SK-N-SH treated with all-trans-retinoic acid at 6 μM for 48 hours (cell line): Measurements from ENCODE around the gene SPG21.

Experiments used
- ATAC-seq: fragments of 200-7000 bp; cut with Tn5 transposase; 3 replicates; pipeline ENCODE4 v1.9.1; 2020; ENCODE audit warnings: mild to moderate bottlenecking, moderate library complexity
- ARNTL ChIP-seq: fragments of 450-650 bp; formaldehyde crosslinking; IDR thresholded peaks from 2 replicates; pipeline ENCODE4 v1.5.0; 2020; ENCODE audit warnings: low read depth, mild to moderate bottlenecking, moderate library complexity, borderline replicate concordance
- BACH2 ChIP-seq: fragments of 250-450 bp; sonication (Bioruptor Pico); IDR thresholded peaks from 2 replicates; pipeline ENCODE4 v1.9.0; 2021; ENCODE audit warnings: mild to moderate bottlenecking, borderline replicate concordance
- CSDC2 ChIP-seq: fragments of 250-450 bp; sonication (Bioruptor Pico); IDR thresholded peaks from 2 replicates; pipeline ENCODE4 v1.5.0; 2020; ENCODE audit warnings: mild to moderate bottlenecking, moderate library complexity
- ESRRG ChIP-seq: fragments of 250-450 bp; sonication (Bioruptor Pico); IDR thresholded peaks from 2 replicates; pipeline ENCODE4 v1.6.1; 2021; ENCODE audit warnings: mild to moderate bottlenecking
- GLIS3 ChIP-seq: fragments of 250-450 bp; sonication (Bioruptor Pico); IDR thresholded peaks from 2 replicates; pipeline ENCODE4 v1.5.0; 2020; ENCODE audit warnings: mild to moderate bottlenecking, moderate library complexity
- ISL1 ChIP-seq: fragments of 250-450 bp; sonication (Bioruptor Pico); IDR thresholded peaks from 2 replicates; pipeline ENCODE4 v2.1.2; 2022; ENCODE audit warnings: mild to moderate bottlenecking, moderate library complexity
- PPARA ChIP-seq: fragments of 250-450 bp; sonication (Bioruptor Pico); IDR thresholded peaks from 2 replicates; pipeline ENCODE4 v1.5.0; 2020; ENCODE audit warnings: mild to moderate bottlenecking, borderline replicate concordance
- RARB ChIP-seq: fragments of 250-450 bp; sonication (Bioruptor Pico); IDR thresholded peaks from 2 replicates; pipeline ENCODE4 v1.8.0; 2021; ENCODE audit warnings: mild to moderate bottlenecking, moderate library complexity
- SNAI2 ChIP-seq: fragments of 250-450 bp; sonication (Bioruptor Pico); IDR thresholded peaks from 2 replicates; pipeline ENCODE4 v1.5.0; 2020; ENCODE audit warnings: mild to moderate bottlenecking, moderate library complexity
- TCF4 ChIP-seq: fragments of 250-450 bp; sonication (Bioruptor Pico); IDR thresholded peaks from 2 replicates; pipeline ENCODE4 v1.8.0; 2021; ENCODE audit warnings: mild to moderate bottlenecking, moderate library complexity, borderline replicate concordance
- TOX ChIP-seq: fragments of 250-450 bp; sonication (Bioruptor Pico); IDR thresholded peaks from 2 replicates; pipeline ENCODE4 v1.8.0; 2021; ENCODE audit warnings: mild to moderate bottlenecking, moderate library complexity, borderline replicate concordance
- ZC3H10 ChIP-seq: fragments of 250-450 bp; sonication (Bioruptor Pico); IDR thresholded peaks from 2 replicates; pipeline ENCODE4 v1.5.1; 2021; ENCODE audit warnings: mild to moderate bottlenecking, moderate library complexity
- ZFP3 ChIP-seq: fragments of 250-450 bp; sonication (Bioruptor Pico); IDR thresholded peaks from 2 replicates; pipeline ENCODE4 v1.5.0; 2020; ENCODE audit warnings: mild to moderate bottlenecking, moderate library complexity
- ZFP30 ChIP-seq: fragments of 450-650 bp; formaldehyde crosslinking; IDR thresholded peaks from 2 replicates; pipeline ENCODE4 v1.5.0; 2022; ENCODE audit warnings: mild to moderate bottlenecking, moderate library complexity
- ZNF565 ChIP-seq: fragments of 450-650 bp; formaldehyde crosslinking; conservative IDR thresholded peaks from 2 replicates; pipeline ENCODE4 v1.5.0; 2020; ENCODE audit warnings: low read depth, mild to moderate bottlenecking, moderate library complexity
- ZNF70 ChIP-seq: fragments of 450-650 bp; formaldehyde crosslinking; IDR thresholded peaks from 2 replicates; pipeline ENCODE4 v1.5.0; 2020; ENCODE audit warnings: mild to moderate bottlenecking, moderate library complexity
- ZNF8 ChIP-seq: fragments of 450-650 bp; formaldehyde crosslinking; IDR thresholded peaks from 2 replicates; pipeline ENCODE4 v1.5.0; 2020; ENCODE audit warnings: mild to moderate bottlenecking, moderate library complexity
- TF ChIP-seq, protein P1 (sequence below): fragments of 250-450 bp; sonication (Bioruptor Pico); IDR thresholded peaks from 2 replicates; pipeline ENCODE4 v1.5.1; 2021; ENCODE audit warnings: mild to moderate bottlenecking, moderate library complexity
- TF ChIP-seq, protein P2 (sequence below): fragments of 250-450 bp; sonication (Bioruptor Pico); IDR thresholded peaks from 2 replicates; pipeline ENCODE4 v1.5.0; 2020; ENCODE audit warnings: mild to moderate bottlenecking, moderate library complexity
- TF ChIP-seq, protein P3 (sequence below): fragments of 250-450 bp; sonication (Bioruptor Pico); IDR thresholded peaks from 2 replicates; pipeline ENCODE4 v1.8.0; 2020; ENCODE audit warnings: mild to moderate bottlenecking, moderate library complexity, borderline replicate concordance
- TF ChIP-seq, protein P4 (sequence below): fragments of 250-450 bp; sonication (Bioruptor Pico); IDR thresholded peaks from 2 replicates; pipeline ENCODE4 v1.8.0; 2021; ENCODE audit warnings: low read depth, mild to moderate bottlenecking, moderate library complexity, borderline replicate concordance

The SPG21 gene

DNA sequence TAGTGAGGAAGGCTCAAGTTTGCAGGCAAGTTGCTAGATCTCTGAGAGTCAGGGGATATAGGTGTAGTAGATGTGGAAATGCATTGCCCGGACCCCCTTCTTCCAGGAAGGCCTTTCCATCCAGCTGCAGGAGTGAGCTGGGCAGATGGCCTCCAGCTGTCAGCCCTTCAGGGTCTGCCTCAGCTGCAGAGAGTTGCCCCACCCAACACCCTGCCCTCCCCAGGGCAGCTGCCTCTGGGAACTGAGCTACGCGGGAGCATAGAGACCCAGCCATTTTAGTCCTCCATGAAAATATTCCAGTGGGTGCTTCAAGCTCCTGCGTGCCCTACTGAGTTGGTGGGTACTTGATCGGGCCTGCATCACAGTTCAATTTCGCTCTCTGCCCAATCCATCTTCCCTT, 29.6 kb downstream of the SPG21 start (continued):
- TF ChIP-seq, protein P1, sequence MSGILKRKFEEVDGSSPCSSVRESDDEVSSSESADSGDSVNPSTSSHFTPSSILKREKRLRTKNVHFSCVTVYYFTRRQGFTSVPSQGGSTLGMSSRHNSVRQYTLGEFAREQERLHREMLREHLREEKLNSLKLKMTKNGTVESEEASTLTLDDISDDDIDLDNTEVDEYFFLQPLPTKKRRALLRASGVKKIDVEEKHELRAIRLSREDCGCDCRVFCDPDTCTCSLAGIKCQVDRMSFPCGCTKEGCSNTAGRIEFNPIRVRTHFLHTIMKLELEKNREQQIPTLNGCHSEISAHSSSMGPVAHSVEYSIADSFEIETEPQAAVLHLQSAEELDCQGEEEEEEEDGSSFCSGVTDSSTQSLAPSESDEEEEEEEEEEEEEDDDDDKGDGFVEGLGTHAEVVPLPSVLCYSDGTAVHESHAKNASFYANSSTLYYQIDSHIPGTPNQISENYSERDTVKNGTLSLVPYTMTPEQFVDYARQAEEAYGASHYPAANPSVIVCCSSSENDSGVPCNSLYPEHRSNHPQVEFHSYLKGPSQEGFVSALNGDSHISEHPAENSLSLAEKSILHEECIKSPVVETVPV (CRISPR knock-in tag), result no peak
- TF ChIP-seq ZNF8, result no peak
- no peak for TF ChIP-seq ZFP3 (CRISPR knock-in tag)

DNA sequence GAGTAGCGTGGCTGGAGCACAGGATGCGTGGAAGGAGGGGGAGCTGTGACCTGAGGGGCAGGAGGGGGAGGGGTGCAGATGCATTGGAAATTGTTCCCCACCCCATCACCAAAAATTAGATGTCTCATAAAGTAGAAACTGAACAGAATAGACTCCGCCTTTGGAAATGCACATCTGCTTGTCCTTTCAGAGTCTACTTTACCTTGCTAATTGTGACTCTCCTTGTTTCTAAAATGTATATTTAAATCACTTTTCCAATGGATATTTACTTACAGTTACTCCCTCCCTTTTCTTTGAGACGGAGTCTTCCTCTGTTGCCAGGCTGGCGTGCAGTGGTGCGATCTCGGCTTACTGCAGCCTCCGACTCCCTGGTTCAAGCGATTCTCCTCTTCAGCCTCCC, 30.6 kb downstream of the SPG21 start:
- ATAC-seq, result no peak
- TF ChIP-seq CSDC2, result no peak
- TF ChIP-seq ISL1, result no peak
- TF ChIP-seq PPARA (CRISPR knock-in tag), result no peak
- TF ChIP-seq ARNTL (CRISPR knock-in tag), result no peak
- TF ChIP-seq, protein P2, sequence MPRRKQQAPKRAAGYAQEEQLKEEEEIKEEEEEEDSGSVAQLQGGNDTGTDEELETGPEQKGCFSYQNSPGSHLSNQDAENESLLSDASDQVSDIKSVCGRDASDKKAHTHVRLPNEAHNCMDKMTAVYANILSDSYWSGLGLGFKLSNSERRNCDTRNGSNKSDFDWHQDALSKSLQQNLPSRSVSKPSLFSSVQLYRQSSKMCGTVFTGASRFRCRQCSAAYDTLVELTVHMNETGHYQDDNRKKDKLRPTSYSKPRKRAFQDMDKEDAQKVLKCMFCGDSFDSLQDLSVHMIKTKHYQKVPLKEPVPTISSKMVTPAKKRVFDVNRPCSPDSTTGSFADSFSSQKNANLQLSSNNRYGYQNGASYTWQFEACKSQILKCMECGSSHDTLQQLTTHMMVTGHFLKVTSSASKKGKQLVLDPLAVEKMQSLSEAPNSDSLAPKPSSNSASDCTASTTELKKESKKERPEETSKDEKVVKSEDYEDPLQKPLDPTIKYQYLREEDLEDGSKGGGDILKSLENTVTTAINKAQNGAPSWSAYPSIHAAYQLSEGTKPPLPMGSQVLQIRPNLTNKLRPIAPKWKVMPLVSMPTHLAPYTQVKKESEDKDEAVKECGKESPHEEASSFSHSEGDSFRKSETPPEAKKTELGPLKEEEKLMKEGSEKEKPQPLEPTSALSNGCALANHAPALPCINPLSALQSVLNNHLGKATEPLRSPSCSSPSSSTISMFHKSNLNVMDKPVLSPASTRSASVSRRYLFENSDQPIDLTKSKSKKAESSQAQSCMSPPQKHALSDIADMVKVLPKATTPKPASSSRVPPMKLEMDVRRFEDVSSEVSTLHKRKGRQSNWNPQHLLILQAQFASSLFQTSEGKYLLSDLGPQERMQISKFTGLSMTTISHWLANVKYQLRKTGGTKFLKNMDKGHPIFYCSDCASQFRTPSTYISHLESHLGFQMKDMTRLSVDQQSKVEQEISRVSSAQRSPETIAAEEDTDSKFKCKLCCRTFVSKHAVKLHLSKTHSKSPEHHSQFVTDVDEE, result no peak
- no peak for TF ChIP-seq RARB (CRISPR knock-in tag)
- TF ChIP-seq ZFP30 (CRISPR knock-in tag), result no peak
- TF ChIP-seq ZFP3 (CRISPR knock-in tag), result no peak
- TF ChIP-seq, protein P1 (CRISPR knock-in tag), result no peak
- TF ChIP-seq, protein P3, sequence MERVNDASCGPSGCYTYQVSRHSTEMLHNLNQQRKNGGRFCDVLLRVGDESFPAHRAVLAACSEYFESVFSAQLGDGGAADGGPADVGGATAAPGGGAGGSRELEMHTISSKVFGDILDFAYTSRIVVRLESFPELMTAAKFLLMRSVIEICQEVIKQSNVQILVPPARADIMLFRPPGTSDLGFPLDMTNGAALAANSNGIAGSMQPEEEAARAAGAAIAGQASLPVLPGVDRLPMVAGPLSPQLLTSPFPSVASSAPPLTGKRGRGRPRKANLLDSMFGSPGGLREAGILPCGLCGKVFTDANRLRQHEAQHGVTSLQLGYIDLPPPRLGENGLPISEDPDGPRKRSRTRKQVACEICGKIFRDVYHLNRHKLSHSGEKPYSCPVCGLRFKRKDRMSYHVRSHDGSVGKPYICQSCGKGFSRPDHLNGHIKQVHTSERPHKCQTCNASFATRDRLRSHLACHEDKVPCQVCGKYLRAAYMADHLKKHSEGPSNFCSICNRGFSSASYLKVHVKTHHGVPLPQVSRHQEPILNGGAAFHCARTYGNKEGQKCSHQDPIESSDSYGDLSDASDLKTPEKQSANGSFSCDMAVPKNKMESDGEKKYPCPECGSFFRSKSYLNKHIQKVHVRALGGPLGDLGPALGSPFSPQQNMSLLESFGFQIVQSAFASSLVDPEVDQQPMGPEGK (CRISPR knock-in tag), result no peak
- TF ChIP-seq ESRRG (CRISPR knock-in tag), result no peak

DNA sequence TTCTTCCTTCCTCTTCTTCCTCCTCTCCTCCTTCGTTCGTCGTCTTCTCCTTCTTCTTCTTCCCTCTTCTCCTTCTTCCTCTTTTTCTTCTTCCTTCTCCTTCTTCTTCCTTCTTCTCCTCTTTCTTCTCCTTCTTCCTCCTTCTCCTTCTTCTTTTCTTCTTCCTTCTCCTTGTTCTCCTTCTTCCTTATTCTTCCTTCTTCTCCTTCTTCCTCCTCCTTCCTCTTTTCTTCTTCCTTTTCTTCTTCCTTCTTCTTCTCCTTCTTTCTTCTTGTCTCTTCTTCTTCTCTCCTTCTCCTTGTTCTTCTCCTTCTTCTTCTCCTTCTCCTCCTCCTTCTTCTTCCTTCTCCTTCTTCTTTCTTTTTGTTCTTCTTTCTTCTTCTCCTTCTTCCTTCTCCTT, 35.3 kb downstream of the SPG21 start:
- no peak for ATAC-seq
- TF ChIP-seq ESRRG (CRISPR knock-in tag) (no peak), PPARA (CRISPR knock-in tag) (no peak), ZNF565 (CRISPR knock-in tag) (no peak), ZFP30 (CRISPR knock-in tag) (no peak), TCF4 (CRISPR knock-in tag) (no peak), GLIS3 (CRISPR knock-in tag) (no peak), TOX (CRISPR knock-in tag) (no peak), ZFP3 (CRISPR knock-in tag) (no peak), ARNTL (CRISPR knock-in tag) (no peak)
- TF ChIP-seq, protein P3 (CRISPR knock-in tag), result no peak
- TF ChIP-seq, all 23 proteins: peak for 0

DNA sequence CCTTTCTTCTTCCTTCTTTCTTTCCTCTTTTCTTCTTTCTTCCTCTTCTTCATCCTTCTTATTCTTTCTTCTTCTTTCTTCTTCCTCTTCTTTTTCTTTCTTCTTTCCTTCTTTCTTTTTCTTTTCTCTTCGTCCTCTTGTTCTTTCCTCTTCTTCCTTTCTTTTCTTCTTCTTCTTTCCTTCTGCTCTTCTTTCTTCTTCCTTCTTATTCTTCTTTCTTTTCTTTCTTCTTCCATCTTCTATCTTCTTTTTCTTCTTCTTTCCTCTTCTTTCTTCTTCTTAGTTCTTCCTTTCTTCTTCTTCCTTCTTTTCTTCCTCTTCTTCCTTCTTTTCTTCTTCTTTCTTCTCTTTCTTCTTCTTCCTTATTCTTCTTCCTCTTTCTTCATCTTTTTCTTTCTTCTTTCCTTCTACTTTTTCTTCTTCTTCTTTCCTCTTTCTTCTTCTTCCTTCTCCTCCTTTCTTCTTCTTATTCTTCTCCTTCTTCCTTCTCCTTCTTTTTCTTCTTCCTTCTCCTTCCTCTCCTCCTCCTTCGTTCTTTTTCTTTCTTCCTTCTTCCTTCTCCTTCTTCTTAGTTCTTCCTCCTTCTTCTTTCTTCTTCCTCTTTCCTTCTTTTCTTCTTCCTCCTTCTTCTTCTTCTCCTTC, 37.8 kb downstream of the SPG21 start:
- TF ChIP-seq GLIS3 (CRISPR knock-in tag) (no peak), ZNF8 (no peak), ZFP3 (CRISPR knock-in tag) (no peak), ZC3H10 (CRISPR knock-in tag) (no peak), TCF4 (CRISPR knock-in tag) (no peak), ZNF70 (CRISPR knock-in tag) (no peak), SNAI2 (CRISPR knock-in tag) (no peak), PPARA (CRISPR knock-in tag) (no peak), CSDC2 (no peak), BACH2 (no peak)
- TF ChIP-seq, protein P4, sequence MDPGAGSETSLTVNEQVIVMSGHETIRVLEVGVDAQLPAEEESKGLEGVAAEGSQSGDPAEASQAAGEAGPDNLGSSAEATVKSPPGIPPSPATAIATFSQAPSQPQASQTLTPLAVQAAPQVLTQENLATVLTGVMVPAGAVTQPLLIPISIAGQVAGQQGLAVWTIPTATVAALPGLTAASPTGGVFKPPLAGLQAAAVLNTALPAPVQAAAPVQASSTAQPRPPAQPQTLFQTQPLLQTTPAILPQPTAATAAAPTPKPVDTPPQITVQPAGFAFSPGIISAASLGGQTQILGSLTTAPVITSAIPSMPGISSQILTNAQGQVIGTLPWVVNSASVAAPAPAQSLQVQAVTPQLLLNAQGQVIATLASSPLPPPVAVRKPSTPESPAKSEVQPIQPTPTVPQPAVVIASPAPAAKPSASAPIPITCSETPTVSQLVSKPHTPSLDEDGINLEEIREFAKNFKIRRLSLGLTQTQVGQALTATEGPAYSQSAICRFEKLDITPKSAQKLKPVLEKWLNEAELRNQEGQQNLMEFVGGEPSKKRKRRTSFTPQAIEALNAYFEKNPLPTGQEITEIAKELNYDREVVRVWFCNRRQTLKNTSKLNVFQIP (CRISPR knock-in tag), result no peak
- TF ChIP-seq, protein P2, result no peak
- ATAC-seq, result no peak
